HEK293 (cell line): ENCODE data around the gene CEBPZ.

Experiments
- BCL11A ChIP-seq: fragments of 450-650 bp; formaldehyde crosslinking; IDR thresholded peaks from 2 replicates; pipeline ENCODE4 v1.5.1; 2016; ENCODE audit warnings: low read depth, missing biosample characterization, missing genetic modification characterization
- BCL11B ChIP-seq: fragments of 450-650 bp; formaldehyde crosslinking; IDR thresholded peaks from 2 replicates; pipeline ENCODE4 v1.5.1; 2016; ENCODE audit warnings: low read depth, missing biosample characterization, missing genetic modification characterization
- FEZF1 ChIP-seq: fragments of 450-650 bp; formaldehyde crosslinking; IDR thresholded peaks from 2 replicates; pipeline ENCODE4 v1.5.1; 2016; ENCODE audit warnings: missing biosample characterization, missing genetic modification characterization
- GFI1B ChIP-seq: fragments of 450-650 bp; formaldehyde crosslinking; IDR thresholded peaks from 2 replicates; pipeline ENCODE4 v1.5.1; 2016; ENCODE audit warnings: missing biosample characterization, missing genetic modification characterization
- HOXA7 ChIP-seq: sonication (generic); formaldehyde crosslinking; IDR thresholded peaks from 2 replicates; pipeline ENCODE4 v1.8.1; 2022; ENCODE audit warnings: missing genetic modification reagents, borderline replicate concordance
- KLF17 ChIP-seq: fragments of 450-650 bp; formaldehyde crosslinking; IDR thresholded peaks from 2 replicates; pipeline ENCODE4 v1.5.1; 2016; ENCODE audit warnings: missing biosample characterization, missing genetic modification characterization
- KLF7 ChIP-seq: fragments of 450-650 bp; formaldehyde crosslinking; IDR thresholded peaks from 2 replicates; pipeline ENCODE4 v1.5.1; 2016; ENCODE audit warnings: missing biosample characterization, missing genetic modification characterization, borderline replicate concordance
- KLF8 ChIP-seq: fragments of 450-650 bp; formaldehyde crosslinking; IDR thresholded peaks from 2 replicates; pipeline ENCODE4 v1.5.1; 2016; ENCODE audit warnings: missing biosample characterization, missing genetic modification characterization
- MEIS1 ChIP-seq: sonication (generic); formaldehyde crosslinking; IDR thresholded peaks from 2 replicates; pipeline ENCODE4 v1.8.1; 2022; ENCODE audit warnings: missing genetic modification reagents, mild to moderate bottlenecking, borderline replicate concordance
- OSR2 ChIP-seq: fragments of 450-650 bp; formaldehyde crosslinking; IDR thresholded peaks from 2 replicates; pipeline ENCODE4 v1.5.1; 2016; ENCODE audit warnings: missing biosample characterization, missing genetic modification characterization
- TCF7L2 ChIP-seq: IDR thresholded peaks from 2 replicates; pipeline ENCODE4 v1.6.1; 2011; ENCODE audit warnings: low read depth, mild to moderate bottlenecking, inconsistent platforms, low read length, moderate library complexity, borderline replicate concordance
- ZBTB7A ChIP-seq: fragments of 450-650 bp; formaldehyde crosslinking; IDR thresholded peaks from 2 replicates; pipeline ENCODE4 v1.5.1; 2016; ENCODE audit warnings: low read depth, missing biosample characterization, missing genetic modification characterization
- ZFHX2 ChIP-seq: fragments of 450-650 bp; formaldehyde crosslinking; conservative IDR thresholded peaks from 2 replicates; pipeline ENCODE4 v1.5.1; 2016; ENCODE audit warnings: missing biosample characterization, missing genetic modification characterization
- ZFP37 ChIP-seq: fragments of 450-650 bp; formaldehyde crosslinking; IDR thresholded peaks from 2 replicates; pipeline ENCODE4 v1.5.1; 2016; ENCODE audit warnings: missing biosample characterization, missing genetic modification characterization
- ZIC2 ChIP-seq: fragments of 450-650 bp; formaldehyde crosslinking; IDR thresholded peaks from 2 replicates; pipeline ENCODE4 v1.5.1; 2016; ENCODE audit warnings: missing biosample characterization, missing genetic modification characterization
- ZNF121 ChIP-seq: fragments of 450-650 bp; formaldehyde crosslinking; IDR thresholded peaks from 2 replicates; pipeline ENCODE4 v1.5.1; 2016; ENCODE audit warnings: missing biosample characterization, missing genetic modification characterization
- ZNF174 ChIP-seq: fragments of 450-650 bp; formaldehyde crosslinking; IDR thresholded peaks from 2 replicates; pipeline ENCODE4 v1.5.0; 2017; ENCODE audit warnings: missing biosample characterization, mild to moderate bottlenecking, missing genetic modification characterization
- ZNF23 ChIP-seq: fragments of 450-650 bp; formaldehyde crosslinking; IDR thresholded peaks from 2 replicates; pipeline ENCODE4 v1.5.1; 2016; ENCODE audit warnings: missing biosample characterization, missing genetic modification characterization, borderline replicate concordance
- ZNF239 ChIP-seq: fragments of 450-650 bp; formaldehyde crosslinking; IDR thresholded peaks from 2 replicates; pipeline ENCODE4 v1.5.1; 2016; ENCODE audit warnings: missing biosample characterization, missing genetic modification characterization
- ZNF341 ChIP-seq: fragments of 450-650 bp; formaldehyde crosslinking; IDR thresholded peaks from 2 replicates; pipeline ENCODE4; 2016; ENCODE audit warnings: low read depth, missing biosample characterization, missing genetic modification characterization
- ZNF354C ChIP-seq: fragments of 450-650 bp; formaldehyde crosslinking; IDR thresholded peaks from 2 replicates; pipeline ENCODE4 v1.5.1; 2016; ENCODE audit warnings: missing biosample characterization, missing genetic modification characterization, low read depth, borderline replicate concordance
- ZNF423 ChIP-seq: fragments of 450-650 bp; formaldehyde crosslinking; IDR thresholded peaks from 2 replicates; pipeline ENCODE4 v1.5.1; 2016; ENCODE audit warnings: missing biosample characterization, missing genetic modification characterization
- ZNF473 ChIP-seq: fragments of 450-650 bp; formaldehyde crosslinking; IDR thresholded peaks from 2 replicates; pipeline ENCODE4 v1.5.1; 2017; ENCODE audit warnings: missing biosample characterization, missing genetic modification characterization
- ZNF521 ChIP-seq: fragments of 450-650 bp; formaldehyde crosslinking; IDR thresholded peaks from 2 replicates; pipeline ENCODE4 v1.5.1; 2017; ENCODE audit warnings: missing biosample characterization, mild to moderate bottlenecking, missing genetic modification characterization
- ZNF548 ChIP-seq: fragments of 450-650 bp; formaldehyde crosslinking; IDR thresholded peaks from 2 replicates; pipeline ENCODE4 v1.5.1; 2016; ENCODE audit warnings: missing biosample characterization, missing genetic modification characterization
- ZNF558 ChIP-seq: fragments of 450-650 bp; formaldehyde crosslinking; IDR thresholded peaks from 2 replicates; pipeline ENCODE4 v1.5.1; 2016; ENCODE audit warnings: missing biosample characterization, missing genetic modification characterization
- ZNF561 ChIP-seq: fragments of 450-650 bp; IDR thresholded peaks from 2 replicates; pipeline ENCODE4 v1.5.1; 2018; ENCODE audit warnings: missing biosample characterization, missing genetic modification characterization, borderline replicate concordance
- ZNF585B ChIP-seq: fragments of 450-650 bp; formaldehyde crosslinking; IDR thresholded peaks from 2 replicates; pipeline ENCODE4 v1.5.1; 2016; ENCODE audit warnings: missing biosample characterization, missing genetic modification characterization
- ZNF610 ChIP-seq: fragments of 450-650 bp; formaldehyde crosslinking; IDR thresholded peaks from 2 replicates; pipeline ENCODE4 v1.5.1; 2016; ENCODE audit warnings: missing biosample characterization, missing genetic modification characterization, borderline replicate concordance
- ZNF654 ChIP-seq: fragments of 450-650 bp; formaldehyde crosslinking; IDR thresholded peaks from 2 replicates; pipeline ENCODE4 v1.5.1; 2016; ENCODE audit warnings: low read depth, missing biosample characterization, missing genetic modification characterization
- ZSCAN30 ChIP-seq: fragments of 450-650 bp; IDR thresholded peaks from 2 replicates; pipeline ENCODE4 v1.5.1; 2018; ENCODE audit warnings: missing biosample characterization, mild to moderate bottlenecking, missing genetic modification characterization, moderate library complexity
- ZSCAN4 ChIP-seq: fragments of 450-650 bp; formaldehyde crosslinking; IDR thresholded peaks from 2 replicates; pipeline ENCODE4 v1.5.1; 2017; ENCODE audit warnings: missing biosample characterization, missing genetic modification characterization
- TF ChIP-seq, protein P1 (sequence below): sonication (generic); formaldehyde crosslinking; IDR thresholded peaks from 2 replicates; pipeline ENCODE4 v1.8.1; 2022; ENCODE audit warnings: mild to moderate bottlenecking, moderate library complexity, missing genetic modification reagents
- TF ChIP-seq, protein P2 (sequence below): fragments of 450-650 bp; formaldehyde crosslinking; IDR thresholded peaks from 2 replicates; pipeline ENCODE4 v1.5.1; 2016; ENCODE audit warnings: missing biosample characterization, missing genetic modification characterization
- TF ChIP-seq, protein P3 (sequence below): fragments of 450-650 bp; formaldehyde crosslinking; IDR thresholded peaks from 2 replicates; pipeline ENCODE4 v1.5.1; 2016; ENCODE audit warnings: missing biosample characterization, missing genetic modification characterization

Gene CEBPZ

DNA sequence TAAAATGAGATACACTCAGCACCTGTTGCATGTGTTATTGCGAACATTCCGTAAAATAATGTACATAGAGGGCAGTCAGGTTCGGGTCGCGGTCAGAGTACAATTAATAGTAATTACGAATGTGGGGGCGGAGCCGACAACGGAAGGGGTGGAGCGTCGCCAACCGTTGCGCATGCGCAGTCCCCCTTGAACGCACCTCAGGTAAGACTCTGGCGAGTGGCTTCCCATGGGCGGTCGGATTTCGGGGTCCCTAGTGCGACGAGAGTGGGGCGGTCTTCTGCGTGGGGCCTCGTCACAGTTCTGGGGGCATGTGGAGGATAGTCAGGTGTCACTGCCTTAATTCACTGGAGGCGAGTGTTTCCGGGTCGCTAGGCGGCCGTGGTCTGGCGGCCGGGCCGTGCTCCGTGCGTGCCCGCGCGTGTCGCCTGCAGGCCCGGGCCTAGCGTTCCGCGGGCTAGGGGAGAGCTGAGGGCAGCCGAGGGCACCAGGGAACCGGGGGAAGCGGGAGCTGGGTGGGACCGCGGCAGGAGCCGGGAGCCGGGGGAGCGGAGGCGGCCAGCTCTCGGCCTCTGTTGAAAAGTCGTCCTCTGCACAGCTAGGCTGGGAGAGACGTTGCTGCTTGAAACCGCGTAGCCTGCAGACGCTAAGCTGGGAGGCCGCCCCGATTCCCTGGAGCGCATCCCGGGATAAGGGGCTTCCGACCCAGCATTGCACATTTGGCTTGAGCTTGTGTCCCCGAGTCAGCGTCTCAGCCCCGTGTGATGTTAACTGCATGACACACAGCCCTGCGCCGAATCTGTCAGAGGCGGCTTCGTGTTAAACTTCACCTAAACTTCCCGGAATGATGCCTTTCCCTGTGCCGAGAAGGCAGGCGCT, 34.8 kb downstream of the CEBPZ start, which contains the start of gene CEBPZOS (continued):
- TF ChIP-seq ZNF473 (tag by site-specific recombination) = no peak
- TF ChIP-seq ZNF558 = no peak
- no peak for TF ChIP-seq ZNF521 (tag by site-specific recombination)
- TF ChIP-seq KLF8 = no peak
- no peak for TF ChIP-seq BCL11A (tag by site-specific recombination)
- TF ChIP-seq ZFHX2 (tag by site-specific recombination) = peak; percentile 37
- no peak for TF ChIP-seq ZNF423 (tag by site-specific recombination)
- TF ChIP-seq ZNF654 (tag by site-specific recombination) = no peak
- TF ChIP-seq FEZF1 = no peak
- no peak for TF ChIP-seq MEIS1 (CRISPR knock-in tag)
- peak; percentile 49; the same call in 1 of the 2 replicates for TF ChIP-seq ZSCAN30 (tag by site-specific recombination)
- TF ChIP-seq ZNF548 (tag by site-specific recombination) = no peak
- no peak for TF ChIP-seq ZNF23 (tag by site-specific recombination)
- TF ChIP-seq ZNF121 (tag by site-specific recombination) = 0 out of 2 replicates have a peak, but pooled peaks have one; percentile 24
- TF ChIP-seq, protein P1, sequence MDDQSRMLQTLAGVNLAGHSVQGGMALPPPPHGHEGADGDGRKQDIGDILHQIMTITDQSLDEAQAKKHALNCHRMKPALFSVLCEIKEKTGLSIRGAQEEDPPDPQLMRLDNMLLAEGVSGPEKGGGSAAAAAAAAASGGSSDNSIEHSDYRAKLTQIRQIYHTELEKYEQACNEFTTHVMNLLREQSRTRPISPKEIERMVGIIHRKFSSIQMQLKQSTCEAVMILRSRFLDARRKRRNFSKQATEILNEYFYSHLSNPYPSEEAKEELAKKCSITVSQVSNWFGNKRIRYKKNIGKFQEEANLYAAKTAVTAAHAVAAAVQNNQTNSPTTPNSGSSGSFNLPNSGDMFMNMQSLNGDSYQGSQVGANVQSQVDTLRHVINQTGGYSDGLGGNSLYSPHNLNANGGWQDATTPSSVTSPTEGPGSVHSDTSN (CRISPR knock-in tag) = no peak; the same call in 1 of the 2 replicates
- no peak for TF ChIP-seq HOXA7
- TF ChIP-seq, protein P2, sequence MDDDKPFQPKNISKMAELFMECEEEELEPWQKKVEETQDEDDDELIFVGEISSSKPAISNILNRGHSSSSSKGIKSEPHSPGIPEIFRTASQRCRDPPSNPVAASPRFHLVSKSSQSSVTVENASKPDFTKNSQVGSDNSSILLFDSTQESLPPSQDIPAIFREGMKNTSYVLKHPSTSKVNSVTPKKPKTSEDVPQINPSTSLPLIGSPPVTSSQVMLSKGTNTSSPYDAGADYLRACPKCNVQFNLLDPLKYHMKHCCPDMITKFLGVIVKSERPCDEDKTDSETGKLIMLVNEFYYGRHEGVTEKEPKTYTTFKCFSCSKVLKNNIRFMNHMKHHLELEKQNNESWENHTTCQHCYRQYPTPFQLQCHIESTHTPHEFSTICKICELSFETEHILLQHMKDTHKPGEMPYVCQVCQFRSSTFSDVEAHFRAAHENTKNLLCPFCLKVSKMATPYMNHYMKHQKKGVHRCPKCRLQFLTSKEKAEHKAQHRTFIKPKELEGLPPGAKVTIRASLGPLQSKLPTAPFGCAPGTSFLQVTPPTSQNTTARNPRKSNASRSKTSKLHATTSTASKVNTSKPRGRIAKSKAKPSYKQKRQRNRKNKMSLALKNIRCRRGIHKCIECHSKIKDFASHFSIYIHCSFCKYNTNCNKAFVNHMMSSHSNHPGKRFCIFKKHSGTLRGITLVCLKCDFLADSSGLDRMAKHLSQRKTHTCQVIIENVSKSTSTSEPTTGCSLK = no peak
- no peak for TF ChIP-seq ZNF561 (tag by site-specific recombination)
- TF ChIP-seq, protein P3, sequence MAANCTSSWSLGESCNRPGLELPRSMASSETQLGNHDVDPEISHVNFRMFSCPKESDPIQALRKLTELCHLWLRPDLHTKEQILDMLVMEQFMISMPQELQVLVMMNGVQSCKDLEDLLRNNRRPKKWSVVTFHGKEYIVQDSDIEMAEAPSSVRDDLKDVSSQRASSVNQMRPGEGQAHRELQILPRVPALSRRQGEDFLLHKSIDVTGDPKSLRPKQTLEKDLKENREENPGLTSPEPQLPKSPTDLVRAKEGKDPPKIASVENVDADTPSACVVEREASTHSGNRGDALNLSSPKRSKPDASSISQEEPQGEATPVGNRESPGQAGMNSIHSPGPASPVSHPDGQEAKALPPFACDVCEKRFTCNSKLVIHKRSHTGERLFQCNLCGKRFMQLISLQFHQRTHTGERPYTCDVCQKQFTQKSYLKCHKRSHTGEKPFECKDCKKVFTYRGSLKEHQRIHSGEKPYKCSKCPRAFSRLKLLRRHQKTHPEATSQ (tag by site-specific recombination) = no peak
- TF ChIP-seq ZIC2 (tag by site-specific recombination) = no peak
- TF ChIP-seq ZNF585B = peak; percentile 31; the same call in 1 of the 2 replicates
- no peak for TF ChIP-seq ZNF610
- TF ChIP-seq GFI1B (tag by site-specific recombination) = no peak
- TF ChIP-seq ZNF174 = no peak
- no peak for TF ChIP-seq OSR2
- TF ChIP-seq TCF7L2 = no peak
- no peak for TF ChIP-seq ZNF341 (tag by site-specific recombination)
- TF ChIP-seq ZBTB7A (tag by site-specific recombination) = no peak
- peak; percentile 68; the same call in 1 of the 2 replicates for TF ChIP-seq ZFP37 (tag by site-specific recombination)
- no peak for TF ChIP-seq ZSCAN4 (tag by site-specific recombination)
- no peak for TF ChIP-seq KLF17 (tag by site-specific recombination)
- TF ChIP-seq KLF7 (tag by site-specific recombination) = no peak
- TF ChIP-seq ZNF239 (tag by site-specific recombination) = no peak
- TF ChIP-seq ZNF354C (tag by site-specific recombination) = no peak
- no peak for TF ChIP-seq BCL11B
